ENCODE data around the gene HAT1.
A peak's percentile ranks its signal among the peaks of the same experiment; 100 is the strongest.

Gene HAT1

GRCh38 chr2:172012677-172013391 lies 90.6 kb downstream of the HAT1 start:
- no peak for DNase-seq (ENCODE audit: insufficient read length)
- TF ChIP-seq POLR2AphosphoS5 (IDR thresholded peaks at IDR 0.05; ENCODE audit: low read depth, low read length): no peak
- TF ChIP-seq TAF1 (IDR thresholded peaks at IDR 0.05; ENCODE audit: borderline replicate concordance, low read depth, low read length): no peak
- no peak for TF ChIP-seq POLR2A (IDR thresholded peaks at IDR 0.05; ENCODE audit: low read depth, low read length)
- no peak for FAIRE-seq

GRCh38 chr2:172013396-172013795 lies 91.1 kb downstream of the HAT1 start:
- DNase-seq (ENCODE audit: insufficient read length): peak; percentile 33
- peak; percentile 48 for FAIRE-seq

GRCh38 chr2:172021074-172021931 lies 99.0 kb downstream of the HAT1 start:
- FAIRE-seq: no peak
- DNase-seq (ENCODE audit: insufficient read length): no peak
- TF ChIP-seq TAF1 (IDR thresholded peaks at IDR 0.05; ENCODE audit: borderline replicate concordance, low read depth, low read length) (no peak), POLR2AphosphoS5 (IDR thresholded peaks at IDR 0.05; ENCODE audit: low read depth, low read length) (no peak), POLR2A (IDR thresholded peaks at IDR 0.05; ENCODE audit: low read depth, low read length) (no peak)

More at GRCh38 chr2:172013396-172013795, 91.1 kb downstream of the HAT1 start:
- TF ChIP-seq TAF1 (IDR thresholded peaks at IDR 0.05; ENCODE audit: borderline replicate concordance, low read depth, low read length) (no peak), POLR2AphosphoS5 (IDR thresholded peaks at IDR 0.05; ENCODE audit: low read depth, low read length) (no peak), POLR2A (IDR thresholded peaks at IDR 0.05; ENCODE audit: low read depth, low read length) (no peak)

GRCh38 chr2:172021955-172022354 lies 99.7 kb downstream of the HAT1 start:
- no peak for DNase-seq (ENCODE audit: insufficient read length)
- no peak for FAIRE-seq

GRCh38 chr2:172031536-172031935 lies 109.3 kb downstream of the HAT1 start:
- DNase-seq (ENCODE audit: insufficient read length): no peak
- TF ChIP-seq TAF1 (IDR thresholded peaks at IDR 0.05; ENCODE audit: borderline replicate concordance, low read depth, low read length) (no peak), POLR2A (IDR thresholded peaks at IDR 0.05; ENCODE audit: low read depth, low read length) (no peak), POLR2AphosphoS5 (IDR thresholded peaks at IDR 0.05; ENCODE audit: low read depth, low read length) (no peak)
- FAIRE-seq: no peak

More at GRCh38 chr2:172021955-172022354, 99.7 kb downstream of the HAT1 start:
- TF ChIP-seq POLR2A (IDR thresholded peaks at IDR 0.05; ENCODE audit: low read depth, low read length) (no peak), POLR2AphosphoS5 (IDR thresholded peaks at IDR 0.05; ENCODE audit: low read depth, low read length) (no peak), TAF1 (IDR thresholded peaks at IDR 0.05; ENCODE audit: borderline replicate concordance, low read depth, low read length) (no peak)

Measured in GM12892 (cell line).